IPS DF 6.9 (cell line): ENCODE measurements around the gene SINHCAF.

Source experiments
- DNase-seq: peaks from one replicate; pipeline ENCODE4 v3.0.0-alpha.2; 2013; ENCODE audit warnings: low read depth, low spot score
- H3K27ac ChIP-seq: one replicate; pipeline ENCODE4 v1.5.1; 2013; ENCODE audit warnings: low read length, control low read depth
- H3K27me3 ChIP-seq: 2 replicates; pipeline ENCODE4 v1.6.1; 2013; ENCODE audit warnings: mild to moderate bottlenecking, low read length; ENCODE audit not compliant: control insufficient read depth, insufficient read depth
- H3K36me3 ChIP-seq: 2 replicates; pipeline ENCODE4 v1.6.1; 2013; ENCODE audit warnings: low read length; ENCODE audit not compliant: control insufficient read depth, insufficient read depth
- H3K4me1 ChIP-seq: 2 replicates; pipeline ENCODE4 v1.6.1; 2013; ENCODE audit warnings: low read length; ENCODE audit not compliant: control insufficient read depth, insufficient read depth
- H3K4me3 ChIP-seq: 2 replicates; pipeline ENCODE4 v1.5.1; 2013; ENCODE audit warnings: mild to moderate bottlenecking, low read length
- H3K9me3 ChIP-seq: 2 replicates; pipeline ENCODE4 v1.6.1; 2013; ENCODE audit warnings: low read length, inconsistent platforms; ENCODE audit not compliant: control insufficient read depth, insufficient read depth
- WGBS: extraction: QIAGEN DNeasy Blood & Tissue Kit; methylation state at CpG from one replicate; pipeline ENCODE4 v1.1.7; 2013; ENCODE audit warnings: mixed read lengths, missing lambda C conversion rate; ENCODE audit not compliant: insufficient read length, insufficient coverage; 5-methylcytosine and 5-hydroxymethylcytosine counted together

The SINHCAF gene

GRCh38 chr12:31362759-31363415, 36.9 kb upstream of the SINHCAF start:
- H3K4me3 ChIP-seq = no peak overlapping the region

DNA sequence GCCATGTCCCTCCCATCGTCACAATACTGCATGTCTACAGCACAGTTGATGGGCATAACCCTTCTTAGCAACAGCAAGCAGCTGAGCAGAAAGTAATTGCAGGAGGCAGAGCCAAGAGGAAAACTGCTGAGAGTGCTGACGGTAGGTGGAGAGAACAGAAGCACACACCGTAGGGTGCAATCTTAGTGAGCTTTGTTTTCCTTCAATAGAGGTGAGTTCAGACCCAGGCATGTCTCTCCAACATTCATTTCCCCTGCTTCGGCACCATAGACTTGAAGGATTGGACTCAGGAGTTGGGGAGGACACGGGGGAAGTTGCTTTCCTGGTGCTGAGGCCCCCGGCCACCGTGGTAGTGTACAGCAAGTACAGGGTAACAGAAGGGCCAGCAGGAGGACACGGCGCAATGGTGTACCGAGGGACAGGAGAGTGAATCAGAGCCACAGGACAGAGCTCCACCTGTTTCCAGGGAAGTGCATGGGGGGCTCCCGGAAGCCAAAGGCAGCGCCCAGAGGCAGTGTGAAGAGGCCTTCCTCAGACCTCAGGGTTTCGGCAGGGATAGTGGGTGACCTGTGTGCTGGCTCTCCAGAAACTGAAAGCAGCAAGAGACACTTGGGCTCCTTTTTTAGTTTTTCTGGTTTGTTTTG, 36.3 kb upstream of the SINHCAF start:
- H3K9me3 ChIP-seq = no peaks in the 10 kb centered on the region
- H3K27me3 ChIP-seq = no peaks in the 10 kb centered on the region
- no peak for DNase-seq
- H3K36me3 ChIP-seq = no peaks in the 10 kb centered on the region
- no peak overlapping the region for H3K4me3 ChIP-seq
- H3K27ac ChIP-seq = peak overlapping the region; percentile 17
- H3K4me1 ChIP-seq = peaks cover 9% of the 10 kb centered on the region; the same call in 1 of the 2 replicates
- no CpG with 5 or more reads among the region's 13 CpGs for WGBS

More at GRCh38 chr12:31362759-31363415, 36.9 kb upstream of the SINHCAF start:
- Histone ChIP-seq H3K36me3 (no peaks in the 10 kb centered on the region), H3K27ac (no peak overlapping the region), H3K9me3 (no peaks in the 10 kb centered on the region), H3K27me3 (no peaks in the 10 kb centered on the region), H3K4me1 (peaks cover 9% of the 10 kb centered on the region; the same call in 1 of the 2 replicates)
- no CpG with 5 or more reads among the region's 6 CpGs for WGBS
- no peak for DNase-seq

DNA sequence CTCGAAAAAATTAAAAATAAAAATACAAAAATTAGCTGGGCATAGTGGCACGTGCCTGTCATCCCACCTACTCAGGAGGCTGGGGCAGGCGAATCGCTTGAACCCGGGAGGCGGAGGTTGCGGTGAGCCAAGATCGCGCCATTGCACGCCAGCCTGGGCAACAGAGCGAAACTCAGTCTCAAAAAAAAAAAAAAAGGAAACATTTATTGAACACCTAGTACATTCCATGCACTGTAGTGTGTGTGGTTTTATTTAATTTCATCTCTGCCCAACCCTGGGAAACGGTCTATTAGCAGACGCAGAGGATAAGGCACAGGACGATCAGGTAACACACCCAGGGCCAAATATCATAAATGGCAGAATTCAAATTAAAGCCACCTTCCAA, 35.8 kb upstream of the SINHCAF start:
- WGBS = no CpG with 5 or more reads among the region's 14 CpGs
- H3K27ac ChIP-seq = no peak overlapping the region

DNA sequence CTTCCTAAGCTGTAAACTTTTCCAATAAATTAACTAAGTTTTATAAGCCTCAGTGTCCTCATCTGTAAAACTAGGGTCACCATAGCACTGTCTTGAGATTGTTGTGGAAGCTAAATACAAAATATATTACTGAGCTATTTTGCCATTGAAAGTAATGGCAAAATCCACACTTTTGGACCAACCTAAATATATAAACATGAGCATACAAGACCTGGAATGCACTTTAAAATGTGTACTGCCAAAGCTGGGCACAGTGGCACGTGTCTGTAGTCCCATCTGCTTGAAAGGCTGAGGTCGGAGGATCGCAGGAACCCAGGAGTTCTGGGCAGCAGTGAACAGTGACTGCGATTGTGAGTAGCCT, 29.8 kb upstream of the SINHCAF start:
- no CpG with 5 or more reads among the region's 4 CpGs for WGBS
- Histone ChIP-seq H3K27ac (no peak overlapping the region), H3K36me3 (no peaks in the 10 kb centered on the region), H3K4me3 (no peak overlapping the region), H3K27me3 (no peaks in the 10 kb centered on the region), H3K9me3 (no peaks in the 10 kb centered on the region), H3K4me1 (no peaks in the 10 kb centered on the region)
- DNase-seq = no peak

More for the DNA sequence above, 35.8 kb upstream of the SINHCAF start:
- peaks cover 9% of the 10 kb centered on the region; the same call in 1 of the 2 replicates for H3K4me1 ChIP-seq
- H3K27me3 ChIP-seq = no peaks in the 10 kb centered on the region
- H3K36me3 ChIP-seq = no peaks in the 10 kb centered on the region
- no peaks in the 10 kb centered on the region for H3K9me3 ChIP-seq
- DNase-seq = no peak
- H3K4me3 ChIP-seq = no peak overlapping the region

DNA sequence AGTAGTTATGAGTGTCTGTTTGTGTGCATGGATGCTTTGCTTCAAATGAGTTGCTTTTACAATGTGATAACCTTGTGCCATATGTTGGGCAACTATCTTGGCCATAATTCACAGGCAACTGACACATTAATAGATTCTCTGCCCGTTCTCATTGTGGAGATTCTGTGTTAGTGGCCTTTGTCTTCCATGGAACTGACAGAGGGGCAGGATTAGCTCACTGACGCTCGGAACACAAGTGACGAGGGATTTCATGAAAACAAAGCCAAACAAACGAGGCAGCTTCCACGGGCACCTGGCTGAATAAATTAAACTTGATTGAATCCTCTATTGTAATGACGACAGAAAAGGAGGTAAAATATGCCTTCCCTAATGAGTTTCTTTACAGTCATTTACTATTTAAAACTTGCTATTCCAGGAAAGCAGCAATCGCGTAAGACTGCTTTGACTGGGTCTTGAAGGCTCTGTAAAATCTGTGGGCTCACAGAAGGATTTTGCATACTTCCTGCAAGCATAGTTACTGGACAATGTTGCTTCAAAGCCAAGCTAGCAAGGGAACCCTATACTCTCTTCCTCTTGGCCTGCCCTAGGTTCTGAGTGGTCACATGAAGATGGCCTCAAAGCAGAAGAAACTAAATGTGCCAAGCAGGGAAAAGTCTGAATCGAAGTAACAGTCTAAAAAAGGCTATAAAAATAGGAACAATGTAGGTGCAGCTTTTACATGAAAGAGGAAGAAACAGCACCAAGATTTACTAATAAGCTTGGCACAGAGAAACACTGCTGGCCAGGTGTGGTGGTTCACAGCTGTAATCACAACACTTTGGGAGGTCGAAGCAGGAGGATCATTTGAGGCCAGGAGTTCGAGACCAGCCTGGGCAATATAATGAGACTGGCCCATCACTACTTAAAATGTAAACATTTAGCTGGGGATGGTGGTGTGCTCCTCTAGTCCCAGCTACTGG, 28.1 kb upstream of the SINHCAF start:
- WGBS = no CpG with 5 or more reads among the region's 12 CpGs
- Histone ChIP-seq H3K9me3 (no peaks in the 10 kb centered on the region), H3K27ac (no peak overlapping the region), H3K4me3 (no peak overlapping the region), H3K36me3 (no peaks in the 10 kb centered on the region), H3K4me1 (no peaks in the 10 kb centered on the region), H3K27me3 (no peaks in the 10 kb centered on the region)
- no peak for DNase-seq

GRCh38 chr12:31346267-31346666, 20.3 kb upstream of the SINHCAF start:
- no peaks in the 10 kb centered on the region for H3K9me3 ChIP-seq
- no peak overlapping the region for H3K27ac ChIP-seq
- no CpG with 5 or more reads among the region's 9 CpGs for WGBS
- no peak overlapping the region for H3K4me3 ChIP-seq
- no peak for DNase-seq
- H3K36me3 ChIP-seq = no peaks in the 10 kb centered on the region
- H3K4me1 ChIP-seq = no peaks in the 10 kb centered on the region
- H3K27me3 ChIP-seq = no peaks in the 10 kb centered on the region

GRCh38 chr12:31343139-31343538, 17.2 kb upstream of the SINHCAF start:
- no peaks in the 10 kb centered on the region for H3K9me3 ChIP-seq
- DNase-seq = no peak
- peaks cover 1% of the 10 kb centered on the region; the same call in 1 of the 2 replicates for H3K4me1 ChIP-seq
- no peak overlapping the region for H3K4me3 ChIP-seq
- no peaks in the 10 kb centered on the region for H3K36me3 ChIP-seq
- H3K27me3 ChIP-seq = no peaks in the 10 kb centered on the region
- H3K27ac ChIP-seq = no peak overlapping the region
- 100% methylated on average over 2 of the region's 8 CpGs for WGBS

- WGBS = no CpG with 5 or more reads among the region's 1 CpG
- no peaks in the 10 kb centered on the region for H3K9me3 ChIP-seq
- H3K36me3 ChIP-seq = no peaks in the 10 kb centered on the region
- no peaks in the 10 kb centered on the region for H3K27me3 ChIP-seq
- H3K27ac ChIP-seq = no peak overlapping the region
- no peak for DNase-seq
- no peak overlapping the region for H3K4me3 ChIP-seq
- peaks cover 1% of the 10 kb centered on the region; the same call in 1 of the 2 replicates for H3K4me1 ChIP-seq
These were observed 16.3 kb upstream of the SINHCAF start for GRCh38 chr12:31342286-31342685.

GRCh38 chr12:31339831-31340622, 14.1 kb upstream of the SINHCAF start:
- no peaks in the 10 kb centered on the region for H3K9me3 ChIP-seq
- DNase-seq = peak; percentile 92
- peaks cover 1% of the 10 kb centered on the region; the same call in 1 of the 2 replicates for H3K4me1 ChIP-seq
- H3K36me3 ChIP-seq = no peaks in the 10 kb centered on the region
- no peak overlapping the region for H3K27ac ChIP-seq
- no CpG with 5 or more reads among the region's 10 CpGs for WGBS
- H3K27me3 ChIP-seq = no peaks in the 10 kb centered on the region
- no peak overlapping the region for H3K4me3 ChIP-seq

GRCh38 chr12:31337952-31338351, 12.0 kb upstream of the SINHCAF start:
- Histone ChIP-seq H3K9me3 (no peaks in the 10 kb centered on the region), H3K27me3 (no peaks in the 10 kb centered on the region), H3K4me3 (no peak overlapping the region), H3K27ac (no peak overlapping the region), H3K36me3 (no peaks in the 10 kb centered on the region), H3K4me1 (peaks cover 1% of the 10 kb centered on the region; the same call in 1 of the 2 replicates)
- no peak for DNase-seq
- no CpG with 5 or more reads among the region's 4 CpGs for WGBS
